Ovary (tissue), 3 donors: ENCODE results near the gene N4BP3.

ENCODE experiments used
- POLR2A ChIP-seq: fragments of 450-650 bp; IDR thresholded peaks from one replicate; pipeline ENCODE4 v1.6.1; 2017; ENCODE audit warnings: antibody characterized with exemption, mild to moderate bottlenecking, moderate library complexity
- TF ChIP-seq, protein P1 (sequence below), 3 donors: fragments of 450-650 bp in 2 of 3; fragments of 200-600 bp in 1 of 3; IDR thresholded peaks; one replicate each; pipeline versions ENCODE4 v1.5.1 to v1.8.0; 2016 to 2022; ENCODE audit warnings: antibody characterized with exemption in 3 of 3, mild to moderate bottlenecking in 1 of 3
- donor health status: DM: no; HTN: no; CAD: no.

DNA sequence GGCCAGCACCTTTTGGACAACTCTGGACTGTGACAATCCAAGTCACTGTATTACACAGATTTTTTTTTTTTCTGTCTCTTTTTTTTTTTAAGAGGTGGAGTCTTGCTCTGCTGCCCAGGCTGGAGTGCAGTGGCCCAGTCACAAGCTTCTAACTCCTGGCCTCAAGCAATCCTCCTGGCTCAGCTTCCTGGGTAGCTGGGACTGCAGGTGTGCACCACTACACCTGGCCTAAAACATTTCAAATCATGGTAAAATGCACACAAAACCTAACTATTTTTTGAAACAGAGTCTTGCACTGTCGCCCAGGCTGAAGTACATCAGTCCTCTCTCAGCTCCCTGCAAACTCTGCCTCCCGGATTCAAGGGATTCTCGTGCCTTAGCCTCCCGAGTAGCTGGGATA lies 7.2 kb upstream of the N4BP3 start:
- no peak for TF ChIP-seq POLR2A
- TF ChIP-seq, protein P1, sequence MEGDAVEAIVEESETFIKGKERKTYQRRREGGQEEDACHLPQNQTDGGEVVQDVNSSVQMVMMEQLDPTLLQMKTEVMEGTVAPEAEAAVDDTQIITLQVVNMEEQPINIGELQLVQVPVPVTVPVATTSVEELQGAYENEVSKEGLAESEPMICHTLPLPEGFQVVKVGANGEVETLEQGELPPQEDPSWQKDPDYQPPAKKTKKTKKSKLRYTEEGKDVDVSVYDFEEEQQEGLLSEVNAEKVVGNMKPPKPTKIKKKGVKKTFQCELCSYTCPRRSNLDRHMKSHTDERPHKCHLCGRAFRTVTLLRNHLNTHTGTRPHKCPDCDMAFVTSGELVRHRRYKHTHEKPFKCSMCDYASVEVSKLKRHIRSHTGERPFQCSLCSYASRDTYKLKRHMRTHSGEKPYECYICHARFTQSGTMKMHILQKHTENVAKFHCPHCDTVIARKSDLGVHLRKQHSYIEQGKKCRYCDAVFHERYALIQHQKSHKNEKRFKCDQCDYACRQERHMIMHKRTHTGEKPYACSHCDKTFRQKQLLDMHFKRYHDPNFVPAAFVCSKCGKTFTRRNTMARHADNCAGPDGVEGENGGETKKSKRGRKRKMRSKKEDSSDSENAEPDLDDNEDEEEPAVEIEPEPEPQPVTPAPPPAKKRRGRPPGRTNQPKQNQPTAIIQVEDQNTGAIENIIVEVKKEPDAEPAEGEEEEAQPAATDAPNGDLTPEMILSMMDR (IDR thresholded peaks at IDR 0.05): no peak
